Trophoblast cell (in vitro differentiated cells and primary cell): ENCODE data around the gene SCFD2.
"Not testable (repeated sequence)": the region's sequence is repeated elsewhere in the genome, so short reads cannot be mapped to it uniquely, and the experiment has no call there.

Experiments used
- DNase-seq, 2 donors: peaks; one replicate each; pipeline ENCODE4 v3.0.0-alpha.2; 2016
- H2AFZ ChIP-seq: 2 replicates; pipeline ENCODE4 v1.6.1; 2013; ENCODE audit warnings: low read length, moderate library complexity, mild to moderate bottlenecking; ENCODE audit not compliant: insufficient read depth, poor library complexity
- H2AK5ac ChIP-seq: 2 replicates; pipeline ENCODE4 v1.6.1; 2013; ENCODE audit warnings: mild to moderate bottlenecking, low read length
- H2BK120ac ChIP-seq: 2 replicates; pipeline ENCODE4 v1.6.1; 2013; ENCODE audit warnings: low read length, mild to moderate bottlenecking, moderate library complexity; ENCODE audit not compliant: insufficient read depth, poor library complexity
- H2BK12ac ChIP-seq: 2 replicates; pipeline ENCODE4 v1.6.1; 2013; ENCODE audit warnings: mild to moderate bottlenecking, low read length, moderate library complexity
- H2BK5ac ChIP-seq: 2 replicates; pipeline ENCODE4 v1.6.1; 2013; ENCODE audit warnings: low read length, low read depth, moderate library complexity, mild to moderate bottlenecking; ENCODE audit not compliant: poor library complexity
- H3K14ac ChIP-seq: 2 replicates; pipeline ENCODE4 v1.6.1; 2013; ENCODE audit warnings: mild to moderate bottlenecking, low read length
- H3K18ac ChIP-seq: 2 replicates; pipeline ENCODE4 v1.6.1; 2013; ENCODE audit warnings: mild to moderate bottlenecking, low read length
- H3K23ac ChIP-seq: 2 replicates; pipeline ENCODE4 v1.6.1; 2013; ENCODE audit warnings: low read length
- H3K27ac ChIP-seq: 2 replicates; pipeline ENCODE4 v1.5.1; 2013; ENCODE audit warnings: low read depth, mild to moderate bottlenecking, inconsistent platforms, low read length, moderate library complexity
- H3K27me3 ChIP-seq: 2 replicates; pipeline ENCODE4 v1.6.1; 2013; ENCODE audit warnings: inconsistent platforms, mild to moderate bottlenecking, low read length, moderate library complexity; ENCODE audit not compliant: insufficient read depth
- H3K36me3 ChIP-seq, 2 experiments: 1 replicate in 1 of 2; 2 replicates in 1 of 2; pipeline ENCODE4 v1.6.1; 2013; ENCODE audit warnings: low read length in 2 of 2, mild to moderate bottlenecking in 2 of 2, moderate library complexity in 1 of 2; ENCODE audit not compliant: insufficient read depth in 2 of 2, control insufficient read depth in 1 of 2
- H3K4ac ChIP-seq: 2 replicates; pipeline ENCODE4 v1.6.1; 2013; ENCODE audit warnings: low read depth, mild to moderate bottlenecking, low read length, moderate library complexity
- H3K4me1 ChIP-seq, 2 experiments: 1 replicate in 1 of 2; 2 replicates in 1 of 2; pipeline ENCODE4 v1.6.1; 2013; ENCODE audit warnings: low read length in 2 of 2, mild to moderate bottlenecking in 2 of 2, moderate library complexity in 1 of 2; ENCODE audit not compliant: insufficient read depth in 2 of 2, control insufficient read depth in 1 of 2
- H3K4me2 ChIP-seq: 2 replicates; pipeline ENCODE4 v1.6.1; 2013; ENCODE audit warnings: inconsistent platforms, mild to moderate bottlenecking, low read length, moderate library complexity
- H3K4me3 ChIP-seq: 2 replicates; pipeline ENCODE4 v1.5.1; 2013; ENCODE audit warnings: mild to moderate bottlenecking, low read depth, low read length, inconsistent platforms
- H3K79me1 ChIP-seq: one replicate; pipeline ENCODE4 v1.6.1; 2013; ENCODE audit warnings: low read length
- H3K79me2 ChIP-seq: 2 replicates; pipeline ENCODE4 v1.6.1; 2013; ENCODE audit warnings: low read length, mild to moderate bottlenecking; ENCODE audit not compliant: control insufficient read depth, insufficient read depth, poor library complexity
- H3K9ac ChIP-seq: 2 replicates; pipeline ENCODE4 v1.6.1; 2013; ENCODE audit warnings: mild to moderate bottlenecking, low read length
- H3K9me3 ChIP-seq: 2 replicates; pipeline ENCODE4 v1.6.1; 2013; ENCODE audit warnings: low read depth, mild to moderate bottlenecking, control low read depth, inconsistent platforms, low read length; ENCODE audit not compliant: insufficient read depth
- H4K12ac ChIP-seq: 2 replicates; pipeline ENCODE4 v1.6.1; 2013; ENCODE audit warnings: low read depth, mild to moderate bottlenecking, low read length, moderate library complexity
- H4K8ac ChIP-seq: 2 replicates; pipeline ENCODE4 v1.6.1; 2013; ENCODE audit warnings: low read depth, mild to moderate bottlenecking, low read length, moderate library complexity
- H4K91ac ChIP-seq: one replicate; pipeline ENCODE4 v1.6.1; 2013; ENCODE audit warnings: low read depth, mild to moderate bottlenecking, low read length, moderate library complexity
- WGBS: extraction: QIAGEN DNeasy Blood & Tissue Kit; methylation state at CpG from one replicate; pipeline ENCODE4 v1.1.7; 2013; ENCODE audit warnings: missing lambda C conversion rate; ENCODE audit not compliant: insufficient read length, insufficient coverage; ENCODE audit errors: extremely low coverage; 5-methylcytosine and 5-hydroxymethylcytosine counted together

The SCFD2 gene

GRCh38 chr4:53255986-53256385 lies 109.9 kb downstream of the SCFD2 start:
- H3K79me1 ChIP-seq, H3K36me3 ChIP-seq, H3K9ac ChIP-seq, H2BK5ac ChIP-seq, H3K4me1 ChIP-seq, H3K4ac ChIP-seq, H2BK12ac ChIP-seq, H3K23ac ChIP-seq, H4K8ac ChIP-seq, H4K91ac ChIP-seq, H3K4me2 ChIP-seq, H2AK5ac ChIP-seq, H3K27me3 ChIP-seq, H3K14ac ChIP-seq, H3K4me3 ChIP-seq, DNase-seq, H4K12ac ChIP-seq, H2AFZ ChIP-seq, H3K9me3 ChIP-seq, H2BK120ac ChIP-seq, H3K79me2 ChIP-seq, H3K27ac ChIP-seq, H3K18ac ChIP-seq: not testable (repeated sequence)
- no CpG with 5 or more reads among the region's 31 CpGs for WGBS

GRCh38 chr4:53240573-53240972 lies 125.3 kb downstream of the SCFD2 start:
- Histone ChIP-seq H2BK5ac (no peak overlapping the region), H3K9me3 (peaks cover 4% of the 10 kb centered on the region), H3K4me1 (no peaks in the 10 kb centered on the region), H3K23ac (no peak overlapping the region), H3K79me1 (no peaks in the 10 kb centered on the region), H3K18ac (no peak overlapping the region), H2BK12ac (no peak overlapping the region), H3K4ac (no peak overlapping the region), H2BK120ac (no peak overlapping the region), H2AK5ac (no peak overlapping the region), H3K14ac (no peak overlapping the region), H2AFZ (no peak overlapping the region), H3K36me3 (no peaks in the 10 kb centered on the region), H3K27ac (no peak overlapping the region), H3K4me2 (no peak overlapping the region), H3K9ac (no peak overlapping the region), H4K12ac (no peak overlapping the region), H3K79me2 (no peaks in the 10 kb centered on the region), H3K27me3 (no peaks in the 10 kb centered on the region), H4K91ac (no peak overlapping the region), H4K8ac (no peak overlapping the region), H3K4me3 (no peak overlapping the region)
- no CpG with 5 or more reads among the region's 5 CpGs for WGBS
- DNase-seq, result no peak

- no CpG with 5 or more reads among the region's 29 CpGs for WGBS
- not testable (repeated sequence) for H3K79me1 ChIP-seq, H3K9me3 ChIP-seq, H3K4ac ChIP-seq, H3K18ac ChIP-seq, H2BK5ac ChIP-seq, H3K4me2 ChIP-seq, H2BK12ac ChIP-seq, H3K27me3 ChIP-seq, H3K23ac ChIP-seq, H2AK5ac ChIP-seq, H3K9ac ChIP-seq, H3K14ac ChIP-seq, H3K36me3 ChIP-seq, H3K27ac ChIP-seq, H3K4me1 ChIP-seq, DNase-seq, H4K12ac ChIP-seq, H2BK120ac ChIP-seq, H2AFZ ChIP-seq, H4K91ac ChIP-seq, H4K8ac ChIP-seq, H3K79me2 ChIP-seq, H3K4me3 ChIP-seq
These were observed 127.5 kb downstream of the SCFD2 start for GRCh38 chr4:53238352-53238751.

- not testable (repeated sequence) for H2AK5ac ChIP-seq, H3K4ac ChIP-seq, H4K8ac ChIP-seq, H3K27me3 ChIP-seq, H2BK5ac ChIP-seq, H2AFZ ChIP-seq, H4K12ac ChIP-seq, H3K18ac ChIP-seq, H2BK12ac ChIP-seq, DNase-seq, H3K4me3 ChIP-seq, H3K9ac ChIP-seq, H3K4me2 ChIP-seq, H3K27ac ChIP-seq, H3K36me3 ChIP-seq, H3K79me1 ChIP-seq, H3K14ac ChIP-seq, H4K91ac ChIP-seq, H2BK120ac ChIP-seq, H3K9me3 ChIP-seq, H3K4me1 ChIP-seq, H3K79me2 ChIP-seq, H3K23ac ChIP-seq
- WGBS, result no CpG with 5 or more reads among the region's 26 CpGs
These were observed 128.1 kb downstream of the SCFD2 start for GRCh38 chr4:53237811-53238210.
